Left ventricle myocardium inferior (tissue), 1 donor: ENCODE measurements around the gene NEK7. TPM values are rescaled to one million over a fixed set of nuclear protein-coding genes. Genes with fewer than 3 reads are reported as not detected.

ENCODE experiments used
- DNase-seq: peaks from one replicate; pipeline ENCODE4 v3.0.0-alpha.2; 2020
- H3K27ac ChIP-seq: fragments of 200-600 bp; replicated peaks from 2 replicates; pipeline ENCODE4 v1.8.0; 2021
- H3K27me3 ChIP-seq: fragments of 200-600 bp; 2 replicates; pipeline ENCODE4 v1.8.0; 2021; ENCODE audit warnings: low read depth
- H3K36me3 ChIP-seq: fragments of 200-600 bp; 2 replicates; pipeline ENCODE4 v1.8.0; 2021
- H3K4me1 ChIP-seq: fragments of 200-600 bp; 2 replicates; pipeline ENCODE4 v1.8.0; 2021
- H3K4me3 ChIP-seq: fragments of 200-600 bp; 2 replicates; pipeline ENCODE4 v1.8.0; 2021; ENCODE audit warnings: mild to moderate bottlenecking, moderate library complexity
- H3K9me3 ChIP-seq: fragments of 200-600 bp; replicated peaks from 2 replicates; pipeline ENCODE4 v1.8.0; 2021
- intact Hi-C: fragments of 100-400 bp; cut with micrococcal nuclease; formaldehyde crosslinking; loops from one replicate; pipeline ENCODE4 v1.11.0; 2022
- total RNA-seq: library from RNA; stranded (reverse); fragmentation: NEBNext Ultra II Directional; extraction: Animal tissue kit (Norgen Biotek cat#: 25700); gene quantifications from one replicate; pipeline ENCODE4 v1.2.1, GENCODE V29; 2021
- TF ChIP-seq, protein P1 (sequence below): fragments of 200-600 bp; IDR thresholded peaks from 2 replicates; pipeline ENCODE4 v1.8.0; 2021; ENCODE audit warnings: antibody characterized with exemption, mild to moderate bottlenecking, borderline replicate concordance
- donor health status: DM: no; HTN: yes; CAD: no; lungs with severe emphysema.

The NEK7 gene
- total RNA-seq, 1 donor from 2014 or later, result 254 TPM

GRCh38 chr1:198244772-198245171 is 88.0 kb downstream of the NEK7 start:
- no peaks in the 10 kb centered on the region for H3K9me3 ChIP-seq
- peak overlapping the region; percentile 43 for H3K27ac ChIP-seq
- H3K36me3 ChIP-seq, result no peaks in the 10 kb centered on the region
- TF ChIP-seq, protein P1, sequence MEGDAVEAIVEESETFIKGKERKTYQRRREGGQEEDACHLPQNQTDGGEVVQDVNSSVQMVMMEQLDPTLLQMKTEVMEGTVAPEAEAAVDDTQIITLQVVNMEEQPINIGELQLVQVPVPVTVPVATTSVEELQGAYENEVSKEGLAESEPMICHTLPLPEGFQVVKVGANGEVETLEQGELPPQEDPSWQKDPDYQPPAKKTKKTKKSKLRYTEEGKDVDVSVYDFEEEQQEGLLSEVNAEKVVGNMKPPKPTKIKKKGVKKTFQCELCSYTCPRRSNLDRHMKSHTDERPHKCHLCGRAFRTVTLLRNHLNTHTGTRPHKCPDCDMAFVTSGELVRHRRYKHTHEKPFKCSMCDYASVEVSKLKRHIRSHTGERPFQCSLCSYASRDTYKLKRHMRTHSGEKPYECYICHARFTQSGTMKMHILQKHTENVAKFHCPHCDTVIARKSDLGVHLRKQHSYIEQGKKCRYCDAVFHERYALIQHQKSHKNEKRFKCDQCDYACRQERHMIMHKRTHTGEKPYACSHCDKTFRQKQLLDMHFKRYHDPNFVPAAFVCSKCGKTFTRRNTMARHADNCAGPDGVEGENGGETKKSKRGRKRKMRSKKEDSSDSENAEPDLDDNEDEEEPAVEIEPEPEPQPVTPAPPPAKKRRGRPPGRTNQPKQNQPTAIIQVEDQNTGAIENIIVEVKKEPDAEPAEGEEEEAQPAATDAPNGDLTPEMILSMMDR, result no peak
- no peaks in the 10 kb centered on the region for H3K27me3 ChIP-seq
- no peak overlapping the region for H3K4me3 ChIP-seq
- no peak for DNase-seq
- intact Hi-C loops, result no loop called here
- H3K4me1 ChIP-seq, result peaks cover 60% of the 10 kb centered on the region

DNA sequence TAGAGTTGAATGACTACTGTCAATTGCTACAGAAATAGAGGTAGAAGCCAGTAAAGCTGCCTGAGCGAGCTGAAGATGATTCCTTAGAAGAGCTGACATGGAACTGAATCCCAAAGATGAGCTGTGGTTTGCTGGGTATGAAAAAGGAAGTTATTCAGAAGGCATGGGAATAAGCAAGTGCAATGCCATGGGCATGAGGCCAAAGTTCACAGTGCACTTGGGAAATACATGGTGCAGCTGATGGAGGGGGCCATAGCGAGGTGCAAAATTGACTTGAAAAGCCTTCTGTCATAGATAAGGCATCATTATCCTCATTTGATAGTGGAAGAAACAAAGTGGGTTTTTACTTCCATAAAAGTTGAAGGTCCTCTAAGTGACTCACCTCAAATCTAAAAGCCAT is 88.6 kb downstream of the NEK7 start:
- intact Hi-C loops, result no loop called here
- peaks cover 60% of the 10 kb centered on the region for H3K4me1 ChIP-seq
- H3K4me3 ChIP-seq, result no peak overlapping the region
- peak overlapping the region; percentile 43 for H3K27ac ChIP-seq
- no peaks in the 10 kb centered on the region for H3K9me3 ChIP-seq
- no peaks in the 10 kb centered on the region for H3K27me3 ChIP-seq
- no peaks in the 10 kb centered on the region for H3K36me3 ChIP-seq
- TF ChIP-seq, protein P1, result no peak
- peak; percentile 22 for DNase-seq

DNA sequence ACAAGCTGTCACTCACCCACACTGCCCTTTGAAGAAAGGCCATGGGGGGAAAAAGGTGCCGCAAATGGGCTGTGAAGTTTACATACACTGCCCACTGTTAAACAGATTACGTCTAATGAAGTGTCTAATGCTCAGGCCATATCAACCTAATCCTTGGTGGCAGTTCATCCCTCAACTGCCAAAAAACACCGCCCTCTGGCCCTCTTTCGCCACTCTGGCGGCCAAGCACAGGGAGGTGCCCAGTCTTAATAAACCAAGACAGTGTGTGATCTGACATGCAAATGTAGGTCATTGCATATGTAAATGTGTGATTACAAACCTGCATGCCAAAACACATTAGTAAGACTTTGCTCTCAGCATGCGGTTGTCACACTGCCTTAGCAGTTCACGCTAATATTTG is 89.5 kb downstream of the NEK7 start:
- Histone ChIP-seq H3K4me1 (peaks cover 60% of the 10 kb centered on the region), H3K27ac (no peak overlapping the region), H3K4me3 (no peak overlapping the region), H3K27me3 (no peaks in the 10 kb centered on the region), H3K9me3 (no peaks in the 10 kb centered on the region), H3K36me3 (no peaks in the 10 kb centered on the region)
- TF ChIP-seq, protein P1, result no peak
- intact Hi-C loops, result no loop called here
- DNase-seq, result no peak

DNA sequence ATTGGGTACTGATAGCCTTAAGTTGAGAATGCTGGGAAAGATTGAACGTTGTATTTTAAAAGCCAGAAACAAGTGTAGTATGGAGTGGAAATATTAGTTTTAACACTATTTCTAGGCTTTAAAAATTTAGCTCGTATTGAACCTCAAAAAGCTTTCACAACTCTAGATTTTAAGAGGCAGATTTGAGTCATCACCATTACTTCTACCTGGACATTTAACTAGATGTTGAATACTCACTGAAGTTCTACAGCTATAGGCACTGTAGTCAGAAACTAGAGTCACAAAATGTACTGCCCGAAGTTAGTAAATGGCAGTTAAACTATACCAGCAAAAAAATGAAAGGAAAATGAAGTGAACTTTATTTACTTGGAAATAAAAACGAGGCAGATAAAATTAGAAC is 96.5 kb downstream of the NEK7 start:
- H3K27ac ChIP-seq, result peak overlapping the region; percentile 62
- intact Hi-C loops, result no loop called here
- TF ChIP-seq, protein P1, result no peak

GRCh38 chr1:198253668-198254067 is 96.9 kb downstream of the NEK7 start:
- DNase-seq, result peak; percentile 14
- Histone ChIP-seq H3K4me3 (no peak overlapping the region), H3K27me3 (no peaks in the 10 kb centered on the region), H3K27ac (peak overlapping the region; percentile 62), H3K9me3 (no peaks in the 10 kb centered on the region), H3K36me3 (no peaks in the 10 kb centered on the region), H3K4me1 (peaks cover 43% of the 10 kb centered on the region)
- intact Hi-C loops, result no loop called here
- TF ChIP-seq, protein P1, result no peak

More for the DNA sequence above, 96.5 kb downstream of the NEK7 start:
- H3K27me3 ChIP-seq, result no peaks in the 10 kb centered on the region
- no peaks in the 10 kb centered on the region for H3K9me3 ChIP-seq
- H3K4me3 ChIP-seq, result no peak overlapping the region
- no peaks in the 10 kb centered on the region for H3K36me3 ChIP-seq
- no peak for DNase-seq
- H3K4me1 ChIP-seq, result peaks cover 43% of the 10 kb centered on the region

DNA sequence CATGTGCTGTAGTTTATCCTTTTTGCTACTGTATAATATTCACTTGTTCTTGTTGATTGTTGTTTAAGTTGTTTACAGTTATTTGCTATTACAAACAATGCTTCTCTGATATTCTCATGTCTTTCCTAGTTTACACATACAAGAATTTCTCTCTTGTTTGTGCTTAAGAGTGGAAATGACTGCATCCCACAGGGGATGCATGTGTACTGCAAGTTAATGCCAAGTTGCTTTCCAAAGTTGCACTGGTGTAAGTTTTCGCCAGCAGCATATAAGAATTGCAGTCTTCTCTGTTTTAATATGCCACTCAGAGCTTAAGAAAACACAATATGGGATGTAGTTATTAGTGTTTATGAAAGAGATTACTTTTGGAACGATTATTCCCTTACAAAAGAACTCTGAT is 97.7 kb downstream of the NEK7 start:
- Histone ChIP-seq H3K27ac (peak overlapping the region; percentile 62), H3K4me1 (peaks cover 52% of the 10 kb centered on the region), H3K27me3 (no peaks in the 10 kb centered on the region), H3K36me3 (no peaks in the 10 kb centered on the region), H3K9me3 (no peaks in the 10 kb centered on the region), H3K4me3 (no peak overlapping the region)
- no peak for DNase-seq
- intact Hi-C loops, result no loop called here
- TF ChIP-seq, protein P1, result peak; percentile 24
